MM.1S (cell line): ENCODE measurements around the gene CRYZL1.

ENCODE experiments used
- CTCF ChIP-seq: fragments of 300-600 bp; sonication (generic); IDR thresholded peaks from 2 replicates; pipeline ENCODE4 v1.5.1; 2016; ENCODE audit warnings: antibody characterized with exemption, low read length, mixed read lengths
- EZH2 ChIP-seq: fragments of 300-600 bp; sonication (generic); optimal IDR thresholded peaks from 2 replicates; pipeline ENCODE3; 2017; ENCODE audit warnings: low read depth, mild to moderate bottlenecking, antibody characterized with exemption, low read length, mixed read lengths

DNA sequence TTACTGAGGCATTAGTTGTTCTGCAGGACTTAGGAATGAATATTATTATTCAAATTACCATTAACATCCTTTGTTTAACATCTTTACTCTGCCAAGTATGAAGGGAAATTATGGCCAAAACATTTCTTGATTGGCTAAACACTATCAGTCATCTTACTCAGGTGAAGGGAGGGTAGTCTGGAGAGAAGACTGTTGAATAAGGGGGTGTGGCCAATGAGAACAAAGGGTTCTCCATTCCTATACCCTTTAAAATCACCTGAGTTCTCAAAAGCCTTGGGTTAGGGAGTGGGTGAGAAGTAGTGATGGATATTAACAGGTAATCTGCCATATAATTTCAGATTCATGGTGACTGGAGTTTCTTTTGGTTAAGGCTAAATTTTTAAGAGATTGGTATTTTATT lies 19.3 kb downstream of the CRYZL1 start:
- no peak for TF ChIP-seq EZH2
- TF ChIP-seq CTCF = no peak
